Measurements from ENCODE around the gene LRRC36. TPM values are rescaled to one million over a fixed set of nuclear protein-coding genes. Genes with fewer than 3 reads are reported as not detected.

Gene LRRC36
- total RNA-seq, 1 donor from 2014 or later, result 42.1 TPM

DNA sequence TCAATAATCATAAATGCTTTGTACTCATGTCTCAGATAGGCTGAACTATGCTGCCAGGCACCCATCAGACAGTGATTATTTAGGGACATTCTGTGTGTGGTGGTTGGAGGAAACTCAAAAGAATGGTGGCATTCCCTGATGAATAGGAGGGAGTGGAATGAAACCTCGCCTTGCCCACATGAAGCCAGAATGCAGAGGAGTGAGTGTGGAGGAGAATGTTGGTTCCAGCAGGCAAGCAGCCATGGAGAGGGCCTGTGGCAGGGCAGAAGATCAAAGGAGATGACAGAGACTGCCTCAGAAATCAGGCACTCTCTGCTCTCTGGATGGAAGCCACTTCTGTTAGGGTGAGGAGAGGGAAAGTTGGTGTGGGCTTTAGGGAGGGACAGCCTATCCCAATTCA lies 22.6 kb upstream of the LRRC36 start:
- H3K27ac ChIP-seq, result no peak overlapping the region
- intact Hi-C loops (cut with DNase I), result no loop called here
- H3K36me3 ChIP-seq, result no peaks in the 10 kb centered on the region
- ATAC-seq, result no peak
- DNase-seq, result no peak
- H3K9me3 ChIP-seq, result no peaks in the 10 kb centered on the region
- H3K4me1 ChIP-seq, result no peaks in the 10 kb centered on the region
- no peak overlapping the region for H3K4me3 ChIP-seq
- TF ChIP-seq, protein P1, sequence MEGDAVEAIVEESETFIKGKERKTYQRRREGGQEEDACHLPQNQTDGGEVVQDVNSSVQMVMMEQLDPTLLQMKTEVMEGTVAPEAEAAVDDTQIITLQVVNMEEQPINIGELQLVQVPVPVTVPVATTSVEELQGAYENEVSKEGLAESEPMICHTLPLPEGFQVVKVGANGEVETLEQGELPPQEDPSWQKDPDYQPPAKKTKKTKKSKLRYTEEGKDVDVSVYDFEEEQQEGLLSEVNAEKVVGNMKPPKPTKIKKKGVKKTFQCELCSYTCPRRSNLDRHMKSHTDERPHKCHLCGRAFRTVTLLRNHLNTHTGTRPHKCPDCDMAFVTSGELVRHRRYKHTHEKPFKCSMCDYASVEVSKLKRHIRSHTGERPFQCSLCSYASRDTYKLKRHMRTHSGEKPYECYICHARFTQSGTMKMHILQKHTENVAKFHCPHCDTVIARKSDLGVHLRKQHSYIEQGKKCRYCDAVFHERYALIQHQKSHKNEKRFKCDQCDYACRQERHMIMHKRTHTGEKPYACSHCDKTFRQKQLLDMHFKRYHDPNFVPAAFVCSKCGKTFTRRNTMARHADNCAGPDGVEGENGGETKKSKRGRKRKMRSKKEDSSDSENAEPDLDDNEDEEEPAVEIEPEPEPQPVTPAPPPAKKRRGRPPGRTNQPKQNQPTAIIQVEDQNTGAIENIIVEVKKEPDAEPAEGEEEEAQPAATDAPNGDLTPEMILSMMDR (IDR thresholded peaks at IDR 0.05), result no peak
- no peaks in the 10 kb centered on the region for H3K27me3 ChIP-seq (ENCODE audit: low read depth)

DNA sequence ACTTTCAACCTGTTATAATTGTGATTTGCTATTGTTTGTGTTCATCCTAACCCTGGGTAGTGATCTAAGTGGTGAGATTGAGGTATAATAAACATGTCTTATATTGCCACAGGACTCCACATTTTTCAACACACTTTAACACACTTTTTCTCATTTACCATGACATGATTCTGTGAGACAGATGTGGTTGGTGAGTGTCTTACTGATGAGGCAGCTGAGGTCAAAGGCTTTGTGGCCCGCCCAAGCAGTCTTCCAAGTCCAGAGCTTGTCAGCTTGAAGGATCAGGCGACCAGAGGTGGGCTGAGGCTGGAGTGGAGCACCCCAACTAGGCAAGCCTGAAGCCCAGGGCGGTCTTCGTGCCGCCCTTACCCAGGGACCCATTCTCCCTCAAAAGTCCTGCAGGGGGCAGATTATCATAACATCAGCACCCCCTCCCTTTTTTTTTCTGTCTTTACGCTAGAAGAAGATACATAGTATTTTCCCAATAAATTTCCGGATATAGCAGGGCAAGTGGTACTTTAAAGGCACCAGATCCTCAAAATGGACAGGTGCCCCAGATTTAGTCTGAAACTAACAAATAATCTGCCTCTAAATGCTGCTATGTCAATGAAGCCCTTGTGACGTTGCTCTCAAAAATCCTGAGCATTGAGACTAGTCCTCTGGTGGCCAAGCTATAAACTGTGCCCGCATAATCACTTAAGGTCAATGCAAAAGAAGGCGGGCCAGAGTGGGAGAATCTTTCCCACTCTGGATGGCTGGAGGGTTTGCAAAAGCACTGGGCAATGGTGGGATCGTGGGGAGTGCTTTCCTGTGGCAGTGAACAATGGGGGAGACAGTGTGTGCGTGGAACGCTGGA lies 21.2 kb upstream of the LRRC36 start:
- TF ChIP-seq, protein P1 (IDR thresholded peaks at IDR 0.05), result no peak
- ATAC-seq (no peak), DNase-seq (no peak)
- Histone ChIP-seq H3K36me3 (no peaks in the 10 kb centered on the region), H3K9me3 (no peaks in the 10 kb centered on the region), H3K27me3 (ENCODE audit: low read depth) (no peaks in the 10 kb centered on the region), H3K4me3 (no peak overlapping the region), H3K4me1 (no peaks in the 10 kb centered on the region), H3K27ac (no peak overlapping the region)
- intact Hi-C loops (cut with DNase I), result no loop called here

DNA sequence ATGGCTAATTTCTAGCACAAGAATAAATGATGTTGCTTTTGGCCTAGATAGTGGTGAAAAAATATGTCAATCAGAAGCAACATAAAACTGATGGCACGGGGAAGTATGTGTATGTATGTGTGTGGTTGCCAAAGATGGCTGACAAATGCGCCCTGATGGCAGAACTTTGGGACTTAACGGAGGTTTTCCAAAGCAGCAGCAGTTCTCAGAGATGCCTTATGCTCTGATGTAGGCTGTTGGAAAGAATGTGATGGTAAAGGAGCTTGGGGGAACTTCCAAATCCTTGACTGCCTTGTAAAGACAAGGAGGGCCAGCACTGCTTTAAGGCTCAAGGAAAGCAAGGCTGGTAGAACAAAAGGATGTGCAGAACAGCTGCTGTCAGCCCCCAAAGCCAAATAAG lies 16.1 kb upstream of the LRRC36 start:
- Histone ChIP-seq H3K27me3 (ENCODE audit: low read depth) (no peaks in the 10 kb centered on the region), H3K27ac (no peak overlapping the region), H3K9me3 (no peaks in the 10 kb centered on the region), H3K4me3 (no peak overlapping the region), H3K4me1 (no peaks in the 10 kb centered on the region), H3K36me3 (no peaks in the 10 kb centered on the region)
- DNase-seq (no peak), ATAC-seq (no peak)
- TF ChIP-seq, protein P1 (IDR thresholded peaks at IDR 0.05), result no peak
- intact Hi-C loops (cut with DNase I), result no loop called here

DNA sequence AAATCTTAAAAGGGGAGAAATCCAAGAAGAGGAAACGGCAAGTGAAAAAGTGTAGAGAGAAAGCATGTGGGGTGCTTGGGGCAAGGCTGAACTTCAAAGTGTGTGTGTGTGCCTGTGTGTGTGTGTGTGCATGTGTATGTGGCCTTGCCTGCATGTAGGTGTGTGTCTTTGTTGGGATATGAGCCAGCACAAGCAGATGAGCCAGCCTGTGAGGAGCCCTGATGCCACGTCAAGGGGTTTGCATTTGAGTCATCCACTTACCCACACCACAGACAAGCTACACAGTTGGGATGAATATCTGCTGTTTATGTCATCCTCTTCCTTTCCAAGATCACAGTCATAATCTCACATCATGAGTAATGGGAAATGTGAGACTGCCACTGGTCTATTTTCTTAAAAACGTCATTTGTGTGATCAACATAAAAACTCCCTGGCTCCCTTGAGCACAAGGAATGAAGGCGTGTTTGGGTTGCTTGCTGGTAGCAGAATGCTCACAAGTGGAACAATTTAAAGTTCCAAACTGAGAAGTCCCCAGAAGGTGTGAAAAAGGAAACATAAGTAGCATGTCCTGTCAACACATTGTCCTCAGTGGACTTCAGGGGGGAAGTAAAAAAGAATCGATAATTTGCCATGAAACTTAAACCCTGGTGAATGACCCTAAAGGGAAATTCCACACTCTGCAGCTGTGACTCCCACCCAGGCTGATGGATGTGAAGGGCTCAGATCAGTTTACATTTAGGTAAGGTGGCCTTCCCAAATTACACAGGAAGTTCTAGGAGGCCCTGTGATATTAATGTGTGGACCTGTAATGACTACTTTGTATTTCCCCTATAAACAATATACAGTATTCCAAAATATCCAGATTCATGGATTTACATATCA lies 14.8 kb upstream of the LRRC36 start:
- Histone ChIP-seq H3K9me3 (no peaks in the 10 kb centered on the region), H3K4me1 (no peaks in the 10 kb centered on the region), H3K4me3 (no peak overlapping the region), H3K27ac (no peak overlapping the region), H3K27me3 (ENCODE audit: low read depth) (no peaks in the 10 kb centered on the region), H3K36me3 (no peaks in the 10 kb centered on the region)
- ATAC-seq (peak; percentile 60 to 61), DNase-seq (no peak)
- TF ChIP-seq, protein P1 (IDR thresholded peaks at IDR 0.05), result no peak
- intact Hi-C loops (cut with DNase I), result no loop called here

DNA sequence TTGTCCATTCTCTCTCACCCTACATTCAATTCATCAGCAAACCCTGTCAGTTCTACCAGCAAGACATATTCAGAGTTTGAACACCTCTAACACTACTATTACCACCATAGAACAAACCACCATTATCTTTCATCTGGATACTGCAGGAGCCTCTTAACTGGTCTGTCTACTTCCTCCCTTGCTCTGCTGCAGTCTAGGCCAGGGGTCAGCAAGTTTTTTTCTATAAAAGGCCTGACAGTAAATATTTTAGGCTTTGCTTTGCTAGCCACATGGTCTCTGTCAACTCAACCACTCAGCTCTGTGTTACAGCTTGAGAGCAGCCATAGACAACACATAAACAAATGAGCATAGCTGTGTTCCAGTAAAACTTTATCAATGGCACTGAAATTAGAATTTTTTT lies 13.9 kb upstream of the LRRC36 start:
- no peak for DNase-seq
- no peak for ATAC-seq
- TF ChIP-seq, protein P1 (IDR thresholded peaks at IDR 0.05), result no peak
- Histone ChIP-seq H3K36me3 (no peaks in the 10 kb centered on the region), H3K4me1 (no peaks in the 10 kb centered on the region), H3K27ac (no peak overlapping the region), H3K27me3 (ENCODE audit: low read depth) (no peaks in the 10 kb centered on the region), H3K9me3 (no peaks in the 10 kb centered on the region), H3K4me3 (no peak overlapping the region)
- intact Hi-C loops (cut with DNase I), result no loop called here

Data from lower lobe of right lung (tissue), 2 donors.